Stimulated activated CD4-positive, alpha-beta T cell treated with anti-CD3 and anti-CD28 coated beads, TNF-alpha, amount 100 ng/mL, for 24 hours (primary cell): Measurements from ENCODE around the gene CDC20B.

Experiments
- DNase-seq, 3 experiments: peaks; one replicate each; pipeline ENCODE4 v3.0.0-alpha.2; 2020; ENCODE audit warnings: low read depth in 3 of 3

Gene CDC20B, protein sequence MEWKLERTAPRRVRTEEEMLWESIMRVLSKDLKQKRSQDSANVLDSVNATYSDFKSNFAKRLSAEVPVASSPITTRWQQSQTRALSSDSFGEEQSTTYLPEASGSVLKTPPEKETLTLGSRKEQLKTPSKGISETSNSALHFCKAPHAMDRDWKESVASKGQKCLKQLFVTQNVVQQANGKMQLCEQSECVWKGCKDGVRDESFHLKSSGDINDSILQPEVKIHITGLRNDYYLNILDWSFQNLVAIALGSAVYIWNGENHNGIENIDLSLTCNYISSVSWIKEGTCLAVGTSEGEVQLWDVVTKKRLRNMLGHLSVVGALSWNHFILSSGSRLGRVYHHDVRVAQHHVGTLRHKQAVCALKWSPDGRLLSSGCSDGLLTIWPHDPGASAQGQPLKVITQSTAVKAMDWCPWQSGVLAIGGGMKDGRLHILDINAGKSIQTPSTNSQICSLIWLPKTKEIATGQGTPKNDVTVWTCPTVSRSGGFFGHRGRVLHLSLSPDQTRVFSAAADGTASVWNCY

DNA sequence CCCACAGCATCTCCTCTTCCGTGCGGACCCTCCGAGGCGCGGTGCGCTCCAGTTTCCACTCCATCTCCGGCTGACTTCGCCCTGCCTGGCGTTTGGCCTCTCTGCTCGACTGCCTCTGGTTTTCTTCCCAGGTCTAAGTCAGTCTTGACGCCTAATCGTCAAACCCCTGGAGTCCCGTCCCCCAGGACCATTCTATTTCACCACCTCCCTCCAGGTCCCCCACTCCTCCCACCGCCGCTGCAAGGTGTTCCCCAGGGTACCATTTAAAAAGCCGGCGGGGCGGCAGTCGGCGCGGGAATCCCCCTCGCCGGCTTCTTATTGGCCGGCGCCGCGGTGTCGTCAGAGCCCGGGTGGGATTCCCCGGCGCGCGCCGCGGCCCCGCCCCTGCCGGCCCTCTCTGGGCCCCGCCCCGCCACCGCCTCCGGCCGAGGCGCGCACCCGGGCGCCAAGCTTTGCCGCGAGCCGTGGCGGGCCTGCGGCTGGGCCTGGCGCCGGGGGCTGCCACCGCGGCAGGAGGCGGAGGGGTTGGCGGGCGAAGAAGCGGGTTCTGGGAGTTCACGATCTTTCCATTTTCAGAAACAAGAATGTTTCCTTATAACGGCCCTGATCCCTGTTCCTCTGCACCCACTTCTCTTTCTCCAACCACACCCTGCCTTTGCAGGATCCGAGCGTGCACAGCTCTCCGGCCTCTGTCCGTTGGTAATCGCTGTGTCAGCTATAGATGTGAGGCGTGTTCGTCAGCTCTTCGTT lies at the start of gene CDC20B:
TSS of gene CDC20B (minus strand) at position 241 of the 750 bp plus-strand sequence. CDS start at position 64, 177 bp downstream.
- DNase-seq = peak; percentile 43 to 74 (median 56)

DNA sequence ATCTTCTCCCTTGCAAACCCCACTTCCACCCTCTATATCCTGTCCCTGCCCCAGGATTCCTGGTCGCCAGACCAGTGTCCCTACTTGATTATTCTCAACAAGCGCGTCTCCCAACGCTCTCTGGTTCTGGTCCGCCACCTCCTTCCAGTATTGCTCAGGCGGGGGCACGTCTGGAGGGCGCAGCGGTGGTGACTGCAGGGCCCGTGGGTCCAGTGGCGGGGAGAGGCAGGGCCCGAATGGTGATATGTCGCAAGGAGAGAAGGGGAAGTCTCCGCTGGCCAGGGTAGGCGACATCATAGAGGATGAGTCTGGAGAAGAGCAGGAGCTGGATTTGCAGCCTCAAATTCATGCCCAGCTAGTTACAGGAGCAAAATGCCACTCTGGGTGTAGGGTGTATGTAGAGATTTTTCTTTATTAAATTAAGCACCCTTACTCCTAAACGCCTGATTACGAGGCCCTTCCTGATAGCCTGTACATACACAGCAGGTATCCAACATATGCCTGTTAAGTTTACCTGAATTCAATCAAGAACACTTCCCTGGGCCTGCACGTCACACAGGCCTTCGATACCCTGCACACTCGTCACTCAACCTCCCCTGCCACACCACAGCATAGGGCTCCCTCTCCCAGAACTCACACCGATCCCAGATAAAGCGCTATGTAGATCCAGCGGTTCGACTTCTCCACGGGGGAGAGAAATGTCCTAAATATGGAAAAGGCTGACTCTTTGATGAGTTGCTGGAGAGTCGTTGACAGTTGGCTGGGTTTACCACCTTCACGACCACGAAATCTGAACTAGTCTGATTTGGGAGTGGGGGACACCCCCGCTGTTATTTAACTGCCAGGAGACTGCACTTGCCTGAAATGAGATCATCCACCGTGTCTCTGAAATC lies 49.4 kb upstream of the CDC20B start:
- DNase-seq = no peak

DNA sequence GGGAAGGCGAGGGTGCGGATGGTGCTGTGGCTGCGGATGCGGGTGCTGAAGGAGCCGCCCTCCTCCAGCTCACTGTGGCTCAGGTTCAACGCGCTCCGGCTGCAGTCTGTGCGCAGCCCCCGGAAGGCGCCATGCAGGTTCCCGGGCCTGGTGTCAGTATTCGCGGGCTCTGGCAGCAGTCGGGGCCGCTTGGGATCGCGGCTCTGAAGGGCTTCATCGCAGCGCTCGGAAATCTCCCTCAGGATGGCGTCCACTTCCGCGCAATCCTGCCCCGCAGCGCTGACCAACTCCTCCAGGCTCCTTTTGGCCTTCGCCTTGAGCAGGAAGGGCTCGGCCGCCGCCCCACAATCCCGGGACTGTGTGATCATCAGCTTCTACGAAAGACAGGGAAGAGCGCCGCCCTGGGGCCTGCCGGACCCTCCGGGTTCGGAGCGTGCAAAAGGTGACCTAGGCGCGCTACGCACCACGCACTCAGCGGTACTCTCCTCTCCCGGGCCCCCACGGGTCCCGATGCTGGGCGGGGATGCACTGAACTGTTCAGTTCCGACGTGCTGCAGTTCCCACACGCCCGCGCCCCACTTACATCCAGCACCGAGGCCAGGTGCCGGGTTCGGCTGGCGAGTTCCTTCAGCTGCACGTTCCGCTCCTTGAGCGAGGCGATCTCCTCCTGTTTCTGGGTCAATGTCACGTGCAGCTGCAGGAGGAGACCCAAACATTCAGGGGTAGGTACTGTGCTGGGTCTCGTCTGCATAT lies 47.6 kb upstream of the CDC20B start:
- no peak for DNase-seq

DNA sequence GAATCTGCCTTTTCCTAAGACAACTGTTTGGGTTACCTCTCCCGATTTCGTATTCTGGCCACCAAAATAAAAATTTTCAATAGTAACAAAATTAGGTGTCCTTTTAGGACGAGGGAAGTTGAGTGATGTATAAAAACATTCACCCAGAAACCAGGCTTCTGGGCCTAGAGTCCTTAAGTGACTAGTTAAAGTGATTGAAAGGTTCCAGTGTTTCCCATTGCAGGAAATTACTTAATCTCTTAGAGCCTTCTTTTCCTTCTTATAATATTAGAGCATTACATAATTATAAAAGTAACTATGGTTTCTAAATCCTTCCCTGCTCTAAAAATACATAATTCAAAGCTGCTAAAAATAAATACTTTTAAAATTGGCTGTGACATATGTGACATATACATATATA lies 46.8 kb upstream of the CDC20B start:
- no peak for DNase-seq

DNA sequence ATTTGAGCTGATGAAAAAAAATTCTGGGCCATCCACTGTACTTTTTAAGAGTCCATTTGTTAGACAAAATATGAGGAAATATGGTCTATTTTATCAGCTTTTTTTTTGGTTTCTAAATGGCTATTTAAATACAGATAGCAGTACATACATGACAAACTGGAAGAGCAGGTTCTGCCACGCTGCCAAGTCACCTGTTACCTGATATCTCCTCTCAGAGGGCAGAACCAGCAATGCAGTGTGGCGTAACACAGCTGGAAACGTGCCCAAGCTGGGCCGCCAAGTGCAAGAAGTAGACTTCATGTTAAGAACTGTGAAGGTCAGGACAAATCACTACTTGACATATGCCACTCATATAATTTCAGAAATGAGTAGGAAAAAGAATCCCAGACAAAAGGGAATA lies 46.0 kb upstream of the CDC20B start:
- DNase-seq = no peak

DNA sequence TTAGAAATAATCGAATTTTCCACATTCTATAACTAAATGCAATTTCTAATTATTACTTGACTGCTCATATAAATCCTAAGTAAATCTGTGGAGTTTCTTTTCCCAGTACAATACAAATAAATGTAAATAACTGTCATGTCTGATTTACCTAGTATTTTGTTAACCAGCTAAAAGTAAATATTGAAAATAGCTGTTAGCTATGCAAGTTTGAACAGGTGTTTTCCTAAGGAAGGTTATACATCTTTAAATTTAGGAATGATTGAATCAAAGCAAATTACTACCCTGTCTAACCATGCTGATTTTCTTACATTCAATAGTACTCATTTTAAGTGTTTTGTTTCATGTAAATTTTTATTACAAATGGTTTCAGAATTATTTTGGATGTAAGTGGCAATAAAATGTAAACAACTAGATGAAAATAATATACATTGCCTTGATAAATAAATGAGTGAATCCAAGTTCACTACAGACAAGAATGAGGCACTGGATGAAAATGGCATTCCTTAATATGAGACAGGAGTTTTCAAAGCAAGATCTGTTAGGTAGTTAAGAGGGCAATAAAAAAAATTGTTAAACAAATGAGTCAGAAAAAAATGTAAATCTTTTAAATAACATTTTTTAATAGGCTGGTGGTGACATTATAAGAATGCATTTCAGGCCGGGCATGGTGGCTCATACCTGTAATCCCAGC lies 38.4 kb upstream of the CDC20B start:
- no peak for DNase-seq

DNA sequence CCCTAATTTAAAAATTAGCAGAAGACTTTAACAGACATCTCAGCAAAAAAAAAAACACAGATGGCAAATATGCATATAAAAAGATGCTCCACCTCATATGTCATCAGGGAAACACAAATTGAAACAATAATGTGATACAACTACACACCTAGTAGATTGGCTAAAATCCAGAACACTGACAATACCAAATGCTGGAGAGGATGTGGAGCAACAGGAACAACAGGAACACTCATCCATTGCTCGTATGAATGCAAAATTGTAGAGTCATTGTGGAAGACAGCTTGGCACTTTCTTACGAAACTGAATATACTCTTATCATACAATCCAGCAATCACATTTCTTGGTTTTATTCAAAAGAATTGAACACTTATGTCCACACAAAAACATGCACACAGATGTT lies 32.0 kb upstream of the CDC20B start:
- DNase-seq = no peak

DNA sequence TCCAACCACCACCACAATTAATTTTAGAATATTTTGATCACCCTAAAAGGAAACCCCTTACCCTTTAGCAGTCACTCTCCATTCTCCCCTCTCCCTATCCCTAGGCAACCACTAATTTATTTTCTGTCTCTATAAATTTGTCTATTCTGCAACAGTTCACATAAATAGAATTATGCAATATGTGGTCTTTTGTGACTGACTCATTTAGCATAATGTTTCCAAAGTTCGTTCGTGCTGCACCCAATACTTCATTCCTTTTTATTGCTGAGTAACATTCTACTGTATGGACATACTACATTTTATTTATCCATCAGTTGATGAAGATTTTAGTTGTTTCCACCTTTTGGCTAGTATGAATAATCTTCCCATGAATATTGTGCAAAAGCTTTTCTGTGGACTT lies 18.2 kb upstream of the CDC20B start:
- no peak for DNase-seq

DNA sequence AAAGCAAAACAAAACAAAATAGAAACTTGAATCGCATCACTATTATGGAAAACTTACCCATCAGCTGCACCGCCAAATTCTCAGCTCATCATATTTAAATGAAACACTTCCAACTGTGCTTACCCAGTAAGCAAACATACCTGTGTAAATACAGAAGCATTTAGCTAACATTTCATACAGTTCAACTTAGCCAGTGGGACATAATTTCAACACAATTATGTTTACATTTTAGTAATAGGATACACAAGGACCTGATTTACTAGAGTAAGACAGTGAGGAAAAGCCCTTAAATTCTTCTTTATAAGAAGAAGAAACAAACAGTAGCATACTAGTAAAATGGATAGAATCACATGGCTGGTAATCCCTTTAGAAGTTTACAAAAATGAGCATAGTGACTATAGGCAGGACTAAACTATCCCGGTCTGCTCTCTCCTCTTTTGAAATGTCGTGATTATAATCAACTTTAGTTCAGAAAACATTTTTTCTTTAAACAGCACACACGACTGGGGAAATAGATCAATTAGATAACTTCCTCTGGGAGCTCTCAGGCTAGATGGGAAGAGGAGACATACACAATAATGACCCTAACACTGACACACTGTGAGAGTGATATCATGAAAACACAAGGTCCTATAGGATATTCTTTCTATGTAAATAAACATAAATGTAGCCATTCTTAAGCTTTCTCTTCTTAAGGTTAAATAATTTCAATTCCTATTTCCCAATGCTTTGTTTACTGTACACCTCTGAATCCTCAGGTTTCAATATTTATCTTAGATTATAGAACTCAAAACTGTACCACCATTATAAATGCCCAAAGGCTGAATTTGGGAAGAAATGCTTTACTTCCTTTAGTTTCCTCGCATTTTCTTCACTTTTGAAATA lies 15.9 kb upstream of the CDC20B start:
- DNase-seq = no peak

DNA sequence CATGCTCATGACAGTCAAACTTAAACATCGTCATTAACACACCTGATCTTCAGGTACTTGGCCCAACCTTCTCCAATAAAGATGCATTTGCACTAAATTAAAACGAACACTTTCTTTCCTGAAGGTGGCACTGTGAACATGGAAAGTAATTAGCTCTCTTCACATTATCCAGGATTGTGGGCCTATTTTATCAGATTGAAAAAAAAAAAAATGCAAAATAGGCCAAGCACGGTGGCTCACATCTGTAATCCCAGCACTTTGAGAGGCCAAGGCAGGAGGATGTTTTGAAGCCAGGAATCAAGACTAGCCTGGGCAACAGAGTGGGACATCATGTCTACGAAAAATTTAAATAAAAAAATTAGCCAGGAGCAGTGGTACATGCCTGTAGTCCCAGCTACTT lies 14.4 kb upstream of the CDC20B start:
- DNase-seq = no peak

DNA sequence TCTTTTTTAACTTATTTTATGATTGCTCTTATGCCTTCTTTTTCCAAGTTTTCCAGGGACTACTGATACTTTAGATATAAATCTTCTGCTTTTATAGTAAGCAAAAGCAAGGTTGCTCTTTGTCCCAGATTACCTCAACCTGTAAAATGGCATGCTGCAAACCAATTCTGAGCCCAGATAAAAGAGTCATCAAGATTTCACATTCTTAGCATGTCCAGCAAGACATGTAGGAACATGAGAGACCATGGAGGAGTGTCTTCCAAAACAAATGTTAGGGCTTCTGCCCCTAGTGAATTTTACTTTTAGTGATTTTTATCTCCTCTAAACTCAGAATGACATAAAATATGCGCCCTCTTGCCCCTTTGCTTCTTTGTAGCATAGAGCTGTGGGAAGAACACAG lies 7.0 kb upstream of the CDC20B start:
- no peak for DNase-seq

DNA sequence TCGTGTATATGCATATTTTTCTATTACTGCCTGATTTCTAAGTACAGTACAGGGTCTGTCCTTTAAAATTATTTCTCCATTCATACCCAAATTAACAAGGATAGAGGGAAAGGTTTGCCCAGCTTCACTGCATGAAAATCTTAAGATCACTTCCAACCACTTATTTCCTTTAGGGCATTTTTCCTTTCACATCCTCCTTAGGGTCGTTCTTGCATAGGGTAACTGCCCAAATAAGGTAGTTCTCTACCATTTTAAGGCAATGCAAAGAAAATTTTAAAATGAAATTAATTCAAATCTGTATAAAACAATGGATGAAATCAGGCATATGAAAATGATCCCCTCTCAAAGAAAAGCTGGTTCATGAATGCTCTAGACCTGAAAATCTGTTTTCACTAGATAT lies 4.1 kb upstream of the CDC20B start:
- DNase-seq = no peak

DNA sequence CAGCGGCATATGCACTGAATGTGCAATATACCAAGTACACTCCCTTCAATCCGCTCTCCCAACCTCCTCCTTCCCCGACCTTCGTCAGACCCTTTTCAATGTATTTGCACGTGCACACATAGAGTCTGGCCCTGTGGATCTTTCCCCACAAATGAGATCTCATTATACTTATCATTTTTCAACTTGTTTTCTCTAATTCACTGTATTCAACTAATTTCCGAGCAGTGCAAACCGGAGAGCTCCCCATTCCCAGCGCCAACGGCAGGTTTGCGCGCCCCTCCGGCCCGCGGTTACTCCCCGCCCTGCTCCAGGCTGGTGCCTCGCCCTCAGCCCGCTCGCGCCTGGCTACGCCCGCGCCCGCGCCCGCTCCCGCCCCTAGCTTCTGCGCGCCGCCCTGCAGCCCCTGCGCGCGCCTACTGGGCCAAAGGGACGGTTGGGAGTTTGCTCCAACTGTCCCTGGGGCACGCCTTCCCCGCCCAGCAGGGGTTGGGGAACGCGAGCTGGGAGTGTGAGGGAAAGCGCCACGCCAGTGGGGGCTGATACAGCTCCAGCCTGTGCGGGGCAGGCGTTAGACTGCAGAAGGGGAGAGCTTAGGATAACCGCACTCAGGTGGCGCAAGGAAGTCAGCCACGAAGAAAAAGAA lies 3.3 kb upstream of the CDC20B start:
- DNase-seq = peak in 1 of 3 experiments; percentile 26

DNA sequence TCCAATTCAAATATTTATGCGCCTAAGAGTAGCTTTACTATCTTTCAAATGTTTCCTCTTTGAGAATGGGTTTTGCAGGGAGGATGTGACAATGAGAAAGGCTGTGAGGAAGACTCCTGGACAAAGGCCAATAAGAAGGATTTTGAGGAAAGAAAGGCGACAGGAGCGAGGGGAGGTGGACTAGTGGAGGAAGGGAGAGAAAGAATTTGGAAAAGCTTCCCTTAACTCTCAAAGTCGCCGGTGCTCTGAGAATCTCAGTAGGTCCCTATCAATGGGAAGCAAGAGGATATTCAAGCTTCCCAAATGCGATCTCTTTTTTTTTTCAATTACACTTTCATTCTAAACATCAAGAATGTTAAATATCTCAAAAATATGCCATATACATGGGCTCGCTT lies 2.8 kb upstream of the CDC20B start:
- no peak for DNase-seq

DNA sequence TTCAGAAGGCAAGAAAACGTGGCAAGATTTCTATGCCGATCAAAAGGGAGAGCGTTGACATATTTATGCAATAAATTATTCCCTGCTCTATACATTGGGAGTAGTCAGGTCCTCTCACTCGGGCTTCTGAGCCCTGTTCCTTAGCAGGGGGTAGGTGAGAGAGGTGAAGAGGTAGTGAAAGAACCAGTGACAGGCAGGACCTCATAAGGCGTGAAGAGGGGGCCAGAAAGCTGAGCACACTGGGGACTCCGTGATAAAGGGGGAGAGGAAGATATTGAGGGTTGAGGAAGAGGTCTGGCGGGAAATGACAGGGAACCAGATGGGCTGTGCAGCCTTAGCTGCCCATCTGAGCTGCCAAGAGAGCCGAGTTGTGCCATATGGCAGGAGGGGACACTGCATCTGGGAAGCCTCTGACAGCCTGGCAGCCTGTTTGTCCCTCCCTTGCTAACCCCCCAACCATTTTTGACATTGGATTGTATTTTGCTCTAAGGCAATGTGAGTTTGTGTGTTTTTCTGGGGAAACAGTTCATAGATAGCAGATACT lies 782 bp upstream of the CDC20B start:
- DNase-seq = no peak

DNA sequence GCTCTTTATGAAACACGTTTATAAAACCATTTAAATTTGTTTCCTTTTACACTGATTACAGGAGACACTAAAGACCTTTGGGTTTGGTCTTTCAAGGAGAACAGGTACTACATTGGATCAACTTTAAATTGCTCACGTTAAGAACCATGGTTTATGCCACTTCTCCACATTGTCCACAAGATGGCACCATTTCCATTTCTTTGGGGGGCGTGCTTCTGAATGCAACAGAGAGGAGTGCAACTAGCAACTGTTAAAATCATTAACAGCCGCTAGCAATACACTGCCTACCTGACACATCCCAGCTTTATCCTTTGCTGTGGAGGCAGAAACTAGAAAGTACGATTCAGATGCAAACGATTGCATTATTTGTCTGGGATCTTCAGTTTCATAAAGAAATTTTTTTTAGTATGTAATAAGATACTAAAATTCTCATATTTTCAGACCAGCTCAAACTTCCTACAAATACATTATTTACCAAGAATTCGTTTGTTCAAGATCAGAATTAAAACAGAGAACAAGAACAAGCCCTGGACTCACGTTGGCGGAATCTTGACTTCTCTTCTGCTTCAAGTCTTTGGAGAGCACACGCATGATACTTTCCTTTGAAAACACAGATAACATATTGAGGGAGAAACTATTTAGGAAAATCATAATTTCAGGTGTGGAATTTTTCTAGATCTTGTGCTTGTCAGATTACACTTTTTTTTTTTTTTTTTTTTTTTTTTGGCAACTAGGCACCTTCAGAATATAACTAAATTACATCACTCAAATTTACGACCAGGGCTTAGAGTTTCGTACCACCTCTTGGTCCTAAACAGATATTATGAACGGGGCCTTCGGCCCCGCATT lies 702 bp downstream of the CDC20B start:
- DNase-seq = peak; percentile 21 to 52 (median 36)

DNA sequence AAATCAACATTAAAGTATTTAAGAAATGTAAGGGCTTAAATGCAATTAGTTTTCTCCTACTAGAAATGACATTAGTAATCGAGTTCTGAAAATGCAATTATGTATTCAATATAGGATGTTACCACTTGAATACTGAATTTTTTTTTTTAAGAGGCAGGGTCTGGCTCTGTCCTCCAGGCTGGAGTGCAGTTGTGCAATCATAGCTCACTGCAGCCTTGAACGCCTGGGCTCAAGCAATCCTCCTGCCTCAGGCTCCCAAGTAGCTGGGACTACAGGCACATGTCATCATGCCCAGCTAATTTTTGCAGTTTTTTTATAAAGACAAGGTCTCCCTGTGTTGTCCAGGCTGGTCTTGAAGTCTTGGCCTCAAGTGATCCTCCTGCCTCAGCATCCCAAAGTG lies 1.5 kb downstream of the CDC20B start:
- no peak for DNase-seq

DNA sequence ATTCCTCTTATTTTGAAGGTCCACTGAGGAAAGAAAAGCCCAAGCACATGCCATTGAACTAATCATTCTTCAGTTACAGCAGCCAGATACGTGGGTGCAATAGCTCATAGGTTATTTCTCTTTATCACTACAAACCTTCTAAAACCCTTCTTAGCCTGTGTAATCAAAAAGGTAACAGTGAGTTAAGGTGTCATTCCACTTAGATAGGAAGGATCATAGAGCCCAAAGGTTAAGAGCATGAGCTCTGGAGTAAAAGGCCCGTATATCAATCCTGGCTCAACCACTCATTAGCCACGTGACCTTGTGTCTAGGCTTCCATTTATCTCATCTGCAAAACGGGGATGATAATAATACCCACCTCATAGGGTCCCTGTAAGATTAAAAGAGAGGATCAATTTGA lies 10.3 kb downstream of the CDC20B start:
- DNase-seq = no peak
